GDM1 (cell line): ENCODE results near the gene INSM2.

ENCODE experiments used
- DNase-seq: peaks from one replicate; lab custom pipeline; 2025; lab: John Stamatoyannopoulos, UW

Gene INSM2

GRCh38 chr14:35549551-35549950 lies 15.6 kb downstream of the INSM2 start:
- DNase-seq, result no peak

- DNase-seq, result no peak
Observed at GRCh38 chr14:35551081-35551480, 17.1 kb downstream of the INSM2 start.

- DNase-seq, result no peak
Observed at GRCh38 chr14:35553808-35554207, 19.8 kb downstream of the INSM2 start.

GRCh38 chr14:35556548-35556947 lies 22.6 kb downstream of the INSM2 start:
- no peak for DNase-seq

- no peak for DNase-seq
Observed at GRCh38 chr14:35557221-35557747, 23.3 kb downstream of the INSM2 start.

- DNase-seq, result no peak
Observed at GRCh38 chr14:35558680-35559079, 24.7 kb downstream of the INSM2 start.

GRCh38 chr14:35565871-35566464 lies 32.0 kb downstream of the INSM2 start:
- no peak for DNase-seq

- DNase-seq, result no peak
Observed at GRCh38 chr14:35571598-35571997, 37.6 kb downstream of the INSM2 start.

GRCh38 chr14:35573911-35574310 lies 39.9 kb downstream of the INSM2 start:
- DNase-seq, result no peak

- DNase-seq, result no peak
Observed at GRCh38 chr14:35576260-35576659, 42.3 kb downstream of the INSM2 start.

- no peak for DNase-seq
Observed at GRCh38 chr14:35576856-35577255, 42.9 kb downstream of the INSM2 start.

- no peak for DNase-seq
Observed at GRCh38 chr14:35578135-35578534, 44.2 kb downstream of the INSM2 start.

- no peak for DNase-seq
Observed at GRCh38 chr14:35578639-35579038, 44.7 kb downstream of the INSM2 start.
